Measurements from ENCODE around the gene ZIM2.
"Not testable (repeated sequence)": the region's sequence is repeated elsewhere in the genome, so short reads cannot be mapped to it uniquely, and the experiment has no call there.

ZIM2 gene

GRCh38 chr19:56874530-56874929 lies 34.0 kb upstream of the ZIM2 start:
- no peak overlapping the region for H3K27ac ChIP-seq

DNA sequence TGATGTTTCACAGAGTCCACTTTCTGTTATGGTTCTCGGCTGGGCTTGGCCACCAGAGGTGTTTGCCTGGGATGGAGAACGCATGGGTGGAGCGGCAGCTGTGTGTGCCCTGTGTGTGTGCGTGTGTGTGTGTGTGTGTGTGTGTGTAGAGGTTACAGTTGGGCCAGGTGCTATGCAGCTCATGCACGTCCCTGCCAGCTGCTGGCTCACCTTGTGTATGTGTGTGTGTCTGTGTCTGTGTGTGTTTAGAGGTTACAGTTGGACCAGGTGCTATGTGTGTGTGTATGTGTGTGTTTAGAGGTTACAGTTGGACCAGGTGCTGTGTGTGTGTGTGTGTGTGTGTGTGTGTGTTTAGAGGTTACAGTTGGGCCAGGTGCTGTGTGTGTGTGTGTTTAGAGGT lies 33.0 kb upstream of the ZIM2 start:
- no peak overlapping the region for H3K27ac ChIP-seq

More at GRCh38 chr19:56874530-56874929, 34.0 kb upstream of the ZIM2 start:
- TF ChIP-seq ZFX (IDR thresholded peaks at IDR 0.05; ENCODE audit: borderline replicate concordance), result no peak
- TF ChIP-seq, protein P1, sequence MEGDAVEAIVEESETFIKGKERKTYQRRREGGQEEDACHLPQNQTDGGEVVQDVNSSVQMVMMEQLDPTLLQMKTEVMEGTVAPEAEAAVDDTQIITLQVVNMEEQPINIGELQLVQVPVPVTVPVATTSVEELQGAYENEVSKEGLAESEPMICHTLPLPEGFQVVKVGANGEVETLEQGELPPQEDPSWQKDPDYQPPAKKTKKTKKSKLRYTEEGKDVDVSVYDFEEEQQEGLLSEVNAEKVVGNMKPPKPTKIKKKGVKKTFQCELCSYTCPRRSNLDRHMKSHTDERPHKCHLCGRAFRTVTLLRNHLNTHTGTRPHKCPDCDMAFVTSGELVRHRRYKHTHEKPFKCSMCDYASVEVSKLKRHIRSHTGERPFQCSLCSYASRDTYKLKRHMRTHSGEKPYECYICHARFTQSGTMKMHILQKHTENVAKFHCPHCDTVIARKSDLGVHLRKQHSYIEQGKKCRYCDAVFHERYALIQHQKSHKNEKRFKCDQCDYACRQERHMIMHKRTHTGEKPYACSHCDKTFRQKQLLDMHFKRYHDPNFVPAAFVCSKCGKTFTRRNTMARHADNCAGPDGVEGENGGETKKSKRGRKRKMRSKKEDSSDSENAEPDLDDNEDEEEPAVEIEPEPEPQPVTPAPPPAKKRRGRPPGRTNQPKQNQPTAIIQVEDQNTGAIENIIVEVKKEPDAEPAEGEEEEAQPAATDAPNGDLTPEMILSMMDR (IDR thresholded peaks at IDR 0.05), result no peak

GRCh38 chr19:56869886-56870285 lies 29.4 kb upstream of the ZIM2 start:
- TF ChIP-seq ZFX (IDR thresholded peaks at IDR 0.05; ENCODE audit: borderline replicate concordance), result no peak
- TF ChIP-seq, protein P1 (IDR thresholded peaks at IDR 0.05), result no peak
- no peak overlapping the region for H3K27ac ChIP-seq

More for the DNA sequence above, 33.0 kb upstream of the ZIM2 start:
- TF ChIP-seq ZFX (IDR thresholded peaks at IDR 0.05; ENCODE audit: borderline replicate concordance), result no peak
- TF ChIP-seq, protein P1 (IDR thresholded peaks at IDR 0.05), result no peak

GRCh38 chr19:56868446-56868845 lies 27.9 kb upstream of the ZIM2 start:
- no peak overlapping the region for H3K27ac ChIP-seq
- TF ChIP-seq ZFX (IDR thresholded peaks at IDR 0.05; ENCODE audit: borderline replicate concordance), result no peak
- TF ChIP-seq, protein P1 (IDR thresholded peaks at IDR 0.05), result no peak

DNA sequence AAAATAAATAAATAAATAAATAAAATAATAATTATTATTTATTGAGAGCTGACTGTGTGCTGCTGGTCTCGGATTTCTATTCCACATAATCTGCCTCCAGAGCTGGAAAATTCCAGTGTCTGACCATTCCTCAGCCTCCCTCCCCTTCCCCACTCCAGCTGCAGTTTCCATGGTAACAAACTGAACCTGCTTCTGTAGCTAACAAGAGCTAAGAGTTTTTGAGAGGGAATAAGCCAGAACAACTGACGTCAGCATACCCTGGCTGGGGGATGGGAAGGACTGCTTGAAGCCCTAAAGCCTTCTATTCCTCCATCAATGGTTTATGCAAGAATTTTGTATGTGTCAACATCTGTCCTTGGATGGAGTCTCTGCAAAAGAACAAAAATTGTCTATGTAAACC lies 26.0 kb upstream of the ZIM2 start:
- H3K27ac ChIP-seq, result no peak overlapping the region
- no peak for TF ChIP-seq ZFX (IDR thresholded peaks at IDR 0.05; ENCODE audit: borderline replicate concordance)
- TF ChIP-seq, protein P1 (IDR thresholded peaks at IDR 0.05), result no peak

DNA sequence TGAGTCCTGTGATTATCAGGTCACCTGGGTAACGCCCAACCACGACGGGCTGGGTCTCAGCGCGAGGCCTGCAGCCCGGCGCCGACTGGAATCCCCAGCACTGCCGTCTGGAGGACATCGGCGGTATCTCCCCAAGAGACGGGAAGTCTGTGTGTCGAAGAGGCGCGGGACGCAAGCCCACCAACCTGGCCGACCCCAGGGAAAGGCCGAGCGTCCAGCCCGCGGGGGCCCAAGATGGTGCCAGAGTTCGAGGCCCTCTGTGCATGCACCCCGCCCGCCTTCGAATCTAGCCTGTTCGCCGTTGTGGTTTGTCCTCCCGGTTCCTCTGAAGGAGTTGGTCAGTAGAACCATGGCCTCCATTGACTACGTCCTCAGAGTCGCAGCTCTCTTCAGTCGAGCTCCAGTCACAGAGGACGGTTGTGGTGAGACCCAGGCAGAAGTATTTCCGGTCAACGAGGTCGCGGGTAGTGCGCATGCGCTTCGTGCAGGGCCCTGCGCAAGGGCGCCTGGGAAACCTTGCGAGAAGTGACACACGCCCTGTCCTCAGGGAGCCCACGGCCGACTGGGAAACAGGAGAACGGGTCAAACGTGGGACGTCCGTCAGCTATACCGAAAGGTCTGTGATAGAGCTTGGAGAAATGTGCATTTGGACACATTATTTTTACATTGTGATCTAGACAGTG lies 24.1 kb upstream of the ZIM2 start:
- H3K27ac ChIP-seq, result no peak overlapping the region
- TF ChIP-seq ZFX (IDR thresholded peaks at IDR 0.05; ENCODE audit: borderline replicate concordance), result no peak

DNA sequence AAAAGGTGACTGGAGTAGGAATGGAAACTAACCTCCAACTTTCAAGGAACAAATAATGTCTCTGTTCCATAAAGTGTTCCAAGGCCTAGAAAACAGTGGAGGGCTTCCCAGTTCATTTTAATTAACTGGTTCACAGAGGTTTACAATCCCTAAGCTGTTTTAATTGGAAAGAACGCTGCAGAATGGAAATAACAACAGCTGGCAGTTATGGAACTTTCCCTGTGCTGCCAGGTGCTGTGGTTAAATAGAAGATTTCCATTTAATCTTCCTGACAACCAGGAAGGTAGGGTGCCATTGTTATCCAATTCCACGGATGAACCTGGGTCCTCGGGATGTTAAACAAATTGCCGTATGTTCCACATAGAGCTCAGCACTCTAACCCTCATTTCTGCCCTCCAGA lies 22.2 kb upstream of the ZIM2 start:
- H3K27ac ChIP-seq, result no peak overlapping the region
- no peak for TF ChIP-seq ZFX (IDR thresholded peaks at IDR 0.05; ENCODE audit: borderline replicate concordance)
- TF ChIP-seq, protein P1 (IDR thresholded peaks at IDR 0.05), result no peak

DNA sequence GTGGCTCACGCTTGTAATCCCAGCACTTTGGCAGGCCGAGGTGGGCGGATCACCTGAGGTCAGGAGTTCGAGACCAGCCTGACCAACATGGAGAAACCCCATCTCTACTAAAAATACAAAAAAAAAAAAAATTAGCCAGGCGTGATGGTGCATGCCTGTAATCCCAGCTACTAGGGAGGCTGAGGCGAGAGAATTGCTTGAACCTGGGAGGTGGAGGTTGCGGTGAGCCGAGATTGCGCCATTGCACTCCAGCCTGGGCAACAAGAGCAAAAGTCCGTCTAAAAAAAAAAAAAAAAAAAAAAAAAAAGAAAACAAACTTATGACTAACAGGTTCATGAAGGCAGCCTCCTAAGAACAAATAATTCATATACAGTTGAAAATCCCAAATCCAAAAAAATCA lies 19.9 kb upstream of the ZIM2 start:
- not testable (repeated sequence) for H3K27ac ChIP-seq

Measured in 22Rv1 (cell line).